PC-3 (cell line): ENCODE results near the gene SOX12. TPM values are rescaled to one million over a fixed set of nuclear protein-coding genes. Genes with fewer than 3 reads are reported as not detected.
"Not testable (repeated sequence)": the region's sequence is repeated elsewhere in the genome, so short reads cannot be mapped to it uniquely, and the experiment has no call there.

Experiments
- ATAC-seq: fragments of 200-7000 bp; cut with Tn5 transposase; 2 replicates; pipeline ENCODE4 v1.9.1; 2020; ENCODE audit warnings: mild to moderate bottlenecking, moderate library complexity
- BruUV-seq: library from RNA; stranded (reverse); fragments of 400-500 nt; replicated peaks from 2 replicates; lab custom pipeline; 2021; lab: Mats Ljungman, UMichigan
- CTCF ChIA-PET: fragments of 300-600 bp; sonication (Branson Sonifier 250); formaldehyde crosslinking; loops from one replicate; lab custom pipeline; 2022; ENCODE audit warnings: antibody characterized with exemption; lab: Charles Lee
- POLR2A ChIA-PET: fragments of 300-600 bp; sonication (Branson Sonifier 250); formaldehyde crosslinking; loops from one replicate; lab custom pipeline; 2022; ENCODE audit warnings: antibody characterized with exemption; ENCODE audit not compliant: unreplicated experiment; lab: Charles Lee
- DNase-seq: peaks from one replicate; pipeline ENCODE4 v3.0.0-alpha.2; 2015
- H2AFZ ChIP-seq: fragments of 300-600 bp; sonication (generic); 2 replicates; pipeline ENCODE4 v1.6.0; 2016; ENCODE audit warnings: antibody characterized with exemption, low read length
- H3F3A ChIP-seq: fragments of 300-600 bp; sonication (generic); one replicate; pipeline ENCODE4 v1.6.0; 2017; ENCODE audit warnings: antibody characterized with exemption, low read length, control low read depth, mild to moderate bottlenecking; ENCODE audit not compliant: unreplicated experiment
- H3K27ac ChIP-seq: fragments of 300-600 bp; sonication (generic); 2 replicates; pipeline ENCODE4 v1.5.1; 2016; ENCODE audit warnings: mild to moderate bottlenecking, low read length
- H3K27me3 ChIP-seq: fragments of 300-600 bp; sonication (generic); 2 replicates; pipeline ENCODE4 v1.6.1; 2016; ENCODE audit warnings: low read length, mixed read lengths
- H3K36me3 ChIP-seq: fragments of 300-600 bp; sonication (generic); 2 replicates; pipeline ENCODE4 v1.6.1; 2016; ENCODE audit warnings: low read depth, mixed run types, low read length, mixed read lengths
- H3K4me1 ChIP-seq: fragments of 300-600 bp; sonication (generic); 2 replicates; pipeline ENCODE4 v1.5.1; 2016; ENCODE audit warnings: low read length; ENCODE audit not compliant: insufficient read depth
- H3K4me2 ChIP-seq: fragments of 300-600 bp; sonication (generic); 2 replicates; pipeline ENCODE4 v1.6.0; 2016; ENCODE audit warnings: low read length
- H3K4me3 ChIP-seq: fragments of 300-600 bp; sonication (generic); 2 replicates; pipeline ENCODE4 v1.5.1; 2016; ENCODE audit warnings: mild to moderate bottlenecking, low read length, mixed read lengths
- H3K79me2 ChIP-seq: fragments of 300-600 bp; sonication (generic); 2 replicates; pipeline ENCODE4 v1.6.1; 2017; ENCODE audit warnings: low read length, mixed read lengths
- H3K9ac ChIP-seq: fragments of 300-600 bp; sonication (generic); 2 replicates; pipeline ENCODE4 v1.6.0; 2016; ENCODE audit warnings: mild to moderate bottlenecking, low read length
- H3K9me2 ChIP-seq: fragments of 300-600 bp; sonication (generic); replicated peaks from 2 replicates; pipeline ENCODE4 v1.6.1; 2016; ENCODE audit warnings: mixed run types, low read length, mixed read lengths
- H3K9me3 ChIP-seq: fragments of 300-600 bp; sonication (generic); 2 replicates; pipeline ENCODE4 v1.6.1; 2016; ENCODE audit warnings: low read length, mixed read lengths
- H4K20me1 ChIP-seq: fragments of 300-600 bp; sonication (generic); 2 replicates; pipeline ENCODE4 v1.6.1; 2016; ENCODE audit warnings: low read length, mixed read lengths
- EZH2 ChIP-seq: fragments of 300-600 bp; sonication (generic); IDR thresholded peaks from one replicate; pipeline ENCODE4 v1.6.1; 2017; ENCODE audit warnings: antibody characterized with exemption, mild to moderate bottlenecking, low read length; ENCODE audit not compliant: unreplicated experiment
- EZH2phosphoT487 ChIP-seq: fragments of 300-600 bp; sonication (generic); IDR thresholded peaks from 2 replicates; pipeline ENCODE4 v1.6.1; 2018; ENCODE audit warnings: mild to moderate bottlenecking, antibody characterized with exemption, low read length, borderline replicate concordance
- intact Hi-C: fragments of 100-400 bp; cut with micrococcal nuclease; formaldehyde crosslinking; loops from 2 replicates; pipeline ENCODE4 v1.9.0; 2023
- total RNA-seq: library from RNA; depleted of rRNA; stranded (reverse); fragments of >200 nt; gene quantifications from 2 replicates; pipeline ENCODE4 v1.2.3, GENCODE V29; 2014
- TF ChIP-seq, protein P1 (sequence below): fragments of 300-600 bp; sonication (generic); conservative IDR thresholded peaks from 2 replicates; pipeline ENCODE4 v1.5.1; 2017; ENCODE audit warnings: antibody characterized with exemption, low read depth, mild to moderate bottlenecking, low read length

Gene SOX12
- total RNA-seq, 1 experiment from 2014 or later = 13.8 TPM

GRCh38 chr20:329851-330232 is 4.5 kb downstream of the SOX12 start:
- H3K9me3 ChIP-seq = no peaks in the 10 kb centered on the region
- H3K4me1 ChIP-seq = peaks cover 18% of the 10 kb centered on the region
- POLR2A ChIA-PET = no interaction called here
- H4K20me1 ChIP-seq = peaks cover 5% of the 10 kb centered on the region
- TF ChIP-seq EZH2 (no peak), EZH2phosphoT487 (no peak)
- TF ChIP-seq, protein P1, sequence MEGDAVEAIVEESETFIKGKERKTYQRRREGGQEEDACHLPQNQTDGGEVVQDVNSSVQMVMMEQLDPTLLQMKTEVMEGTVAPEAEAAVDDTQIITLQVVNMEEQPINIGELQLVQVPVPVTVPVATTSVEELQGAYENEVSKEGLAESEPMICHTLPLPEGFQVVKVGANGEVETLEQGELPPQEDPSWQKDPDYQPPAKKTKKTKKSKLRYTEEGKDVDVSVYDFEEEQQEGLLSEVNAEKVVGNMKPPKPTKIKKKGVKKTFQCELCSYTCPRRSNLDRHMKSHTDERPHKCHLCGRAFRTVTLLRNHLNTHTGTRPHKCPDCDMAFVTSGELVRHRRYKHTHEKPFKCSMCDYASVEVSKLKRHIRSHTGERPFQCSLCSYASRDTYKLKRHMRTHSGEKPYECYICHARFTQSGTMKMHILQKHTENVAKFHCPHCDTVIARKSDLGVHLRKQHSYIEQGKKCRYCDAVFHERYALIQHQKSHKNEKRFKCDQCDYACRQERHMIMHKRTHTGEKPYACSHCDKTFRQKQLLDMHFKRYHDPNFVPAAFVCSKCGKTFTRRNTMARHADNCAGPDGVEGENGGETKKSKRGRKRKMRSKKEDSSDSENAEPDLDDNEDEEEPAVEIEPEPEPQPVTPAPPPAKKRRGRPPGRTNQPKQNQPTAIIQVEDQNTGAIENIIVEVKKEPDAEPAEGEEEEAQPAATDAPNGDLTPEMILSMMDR = no peak
- H3K27ac ChIP-seq = no peak overlapping the region
- no peaks in the 10 kb centered on the region for H3K36me3 ChIP-seq
- no peak for ATAC-seq
- H3K9ac ChIP-seq = no peak overlapping the region
- H3K79me2 ChIP-seq = peaks cover 26% of the 10 kb centered on the region
- H2AFZ ChIP-seq = no peak overlapping the region
- H3K4me3 ChIP-seq = no peak overlapping the region
- intact Hi-C loops = loop anchor here (1.0 to 5.0 kb wide), 2 partner anchors 93 to 121 kb away; no protein-coding TSS in a partner anchor
- no peaks in the 10 kb centered on the region for H3K27me3 ChIP-seq
- CTCF ChIA-PET = no interaction called here
- no TSS peak for BruUV-seq
- H3K4me2 ChIP-seq = no peak overlapping the region
- no peak for DNase-seq
- H3K9me2 ChIP-seq = no peaks in the 10 kb centered on the region
- no peaks in the 10 kb centered on the region for H3F3A ChIP-seq

DNA sequence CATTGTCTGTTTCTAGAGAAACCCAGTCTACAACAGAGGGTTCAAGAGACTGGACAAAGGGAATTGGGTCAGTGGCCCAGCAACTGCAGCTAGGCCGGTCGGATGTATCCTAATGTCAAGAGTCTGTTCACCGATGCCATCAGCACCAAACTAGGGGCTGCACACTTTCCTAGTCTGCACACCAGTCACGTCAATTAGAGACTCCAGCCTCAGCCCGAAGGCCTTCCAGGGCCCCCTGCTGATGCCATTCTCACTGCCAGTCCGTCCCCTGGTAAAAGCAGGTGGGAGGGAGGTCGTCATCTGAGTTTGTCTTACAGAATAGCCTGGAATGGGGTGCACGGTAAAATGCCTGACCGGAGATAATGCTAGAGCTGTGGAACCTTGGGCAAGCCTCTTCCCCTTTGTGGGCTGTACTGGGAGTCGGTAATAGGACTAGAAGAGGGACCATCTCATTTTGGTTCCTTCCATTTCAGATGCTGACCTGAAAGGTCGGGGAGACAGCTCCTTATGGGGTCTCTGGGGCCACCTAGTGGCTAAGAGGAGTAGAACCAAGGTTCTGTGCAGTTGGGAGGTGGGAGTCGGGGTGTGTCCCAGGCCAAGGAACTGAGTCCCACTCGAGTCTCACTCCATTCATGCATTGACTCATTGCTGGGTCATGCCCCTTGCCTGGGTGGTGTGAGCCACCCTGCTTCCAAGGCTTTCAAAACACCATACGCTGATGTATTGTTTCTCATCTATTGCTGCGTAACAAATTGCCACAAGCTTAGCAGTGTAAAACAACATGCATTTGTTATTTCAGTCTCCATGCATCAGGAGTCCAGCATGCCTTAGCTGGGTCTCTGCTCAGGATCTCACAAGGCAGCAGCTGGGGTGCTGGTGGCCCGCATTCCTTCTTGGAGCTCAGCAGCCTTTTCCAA is 5.1 kb downstream of the SOX12 start:
- TF ChIP-seq EZH2phosphoT487 (no peak), EZH2 (no peak)
- TF ChIP-seq, protein P1 = peak; percentile 97
- intact Hi-C loops = loop anchor here (1.0 kb wide), 1 partner anchor 121 kb away; no protein-coding TSS in a partner anchor
- DNase-seq (peak; percentile 83), ATAC-seq (peak; percentile 18)
- H3K79me2 ChIP-seq = peaks cover 26% of the 10 kb centered on the region
- no peak overlapping the region for H3K27ac ChIP-seq
- peaks cover 16% of the 10 kb centered on the region for H3K4me1 ChIP-seq
- POLR2A ChIA-PET = no interaction called here
- H2AFZ ChIP-seq = no peak overlapping the region
- CTCF ChIA-PET = interaction anchor here (0.5 to 0.6 kb wide), 2 partner anchors 36 to 64 kb away, joined by 3 read pairs; no protein-coding TSS in a partner anchor
- no peaks in the 10 kb centered on the region for H3K36me3 ChIP-seq
- peaks cover 5% of the 10 kb centered on the region for H4K20me1 ChIP-seq
- H3K27me3 ChIP-seq = no peaks in the 10 kb centered on the region
- no peak overlapping the region for H3K4me2 ChIP-seq
- no peak overlapping the region for H3K4me3 ChIP-seq
- H3K9me3 ChIP-seq = no peaks in the 10 kb centered on the region
- H3F3A ChIP-seq = no peaks in the 10 kb centered on the region
- BruUV-seq = no TSS peak
- no peaks in the 10 kb centered on the region for H3K9me2 ChIP-seq
- H3K9ac ChIP-seq = no peak overlapping the region

DNA sequence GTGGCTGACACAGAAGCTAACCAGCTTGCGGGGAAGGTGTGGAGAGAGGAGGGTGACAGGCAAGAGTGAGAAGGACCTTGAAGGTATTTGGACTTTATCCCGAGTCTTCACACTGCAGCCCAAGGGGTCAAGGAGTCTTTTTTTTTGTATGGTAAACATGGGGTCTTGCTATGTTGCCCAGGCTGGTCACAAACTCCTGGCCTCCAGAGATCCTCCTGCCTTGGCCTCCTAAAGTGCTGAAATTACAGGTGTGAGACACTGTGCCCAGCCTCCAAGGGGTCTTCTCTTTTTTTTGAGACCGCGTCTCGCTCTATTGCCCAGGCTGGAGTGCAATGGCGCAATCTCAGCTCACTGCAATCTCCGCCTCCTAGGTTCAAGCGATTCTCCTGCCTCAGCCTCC is 9.2 kb downstream of the SOX12 start:
- CTCF ChIA-PET = no interaction called here
- no peak overlapping the region for H3K4me3 ChIP-seq
- DNase-seq (no peak), ATAC-seq (no peak)
- BruUV-seq = no TSS peak
- H3K79me2 ChIP-seq = no peaks in the 10 kb centered on the region
- no peaks in the 10 kb centered on the region for H3K27me3 ChIP-seq
- H3K9ac ChIP-seq = no peak overlapping the region
- H3K9me2 ChIP-seq = no peaks in the 10 kb centered on the region
- no peak overlapping the region for H3K4me2 ChIP-seq
- H3K27ac ChIP-seq = no peak overlapping the region
- intact Hi-C loops = no loop called here
- POLR2A ChIA-PET = no interaction called here
- H3F3A ChIP-seq = no peaks in the 10 kb centered on the region
- TF ChIP-seq, protein P1 = no peak
- no peak for TF ChIP-seq EZH2phosphoT487
- no peak for TF ChIP-seq EZH2
- H4K20me1 ChIP-seq = no peaks in the 10 kb centered on the region
- no peaks in the 10 kb centered on the region for H3K9me3 ChIP-seq
- H2AFZ ChIP-seq = no peak overlapping the region
- H3K4me1 ChIP-seq = peaks cover 4% of the 10 kb centered on the region; the same call in 1 of the 2 replicates
- H3K36me3 ChIP-seq = no peaks in the 10 kb centered on the region

- intact Hi-C loops, H3K4me2 ChIP-seq, H3K9ac ChIP-seq, H4K20me1 ChIP-seq, H3K4me3 ChIP-seq, H2AFZ ChIP-seq, H3K79me2 ChIP-seq, H3K9me3 ChIP-seq, H3K27me3 ChIP-seq, DNase-seq, H3K9me2 ChIP-seq, H3K36me3 ChIP-seq, H3K27ac ChIP-seq, H3F3A ChIP-seq, ATAC-seq, H3K4me1 ChIP-seq, CTCF ChIA-PET, BruUV-seq: not testable (repeated sequence)
- POLR2A ChIA-PET = interaction anchor here (0.9 kb wide), 1 partner anchor 66 kb away, joined by 8 read pairs; no protein-coding TSS in a partner anchor
Observed at GRCh38 chr20:336040-336439, 10.7 kb downstream of the SOX12 start.
